Nephron progenitor cell (in vitro differentiated cells): ENCODE data around the gene NEK6.

ENCODE experiments used
- DNase-seq: peaks from one replicate; pipeline ENCODE4 v3.0.0; 2021
- H3K27ac Mint-ChIP-seq: 2 replicates; pipeline ENCODE4 v1.8.0; 2021; ENCODE audit warnings: mild to moderate bottlenecking, moderate library complexity, mixed read lengths
- H3K27me3 Mint-ChIP-seq: 2 replicates; pipeline ENCODE4 v1.8.0; 2021; ENCODE audit warnings: mild to moderate bottlenecking, low read depth, mixed read lengths; ENCODE audit not compliant: poor library complexity
- H3K36me3 Mint-ChIP-seq: 2 replicates; pipeline ENCODE4 v1.8.0; 2021; ENCODE audit warnings: low read depth, mixed read lengths
- H3K4me1 Mint-ChIP-seq: 2 replicates; pipeline ENCODE4 v1.8.0; 2021; ENCODE audit warnings: mixed read lengths
- H3K4me3 Mint-ChIP-seq: 2 replicates; pipeline ENCODE4 v1.8.0; 2021; ENCODE audit warnings: mild to moderate bottlenecking, moderate library complexity, mixed read lengths
- H3K9me3 Mint-ChIP-seq: 2 replicates; pipeline ENCODE4 v1.8.0; 2021; ENCODE audit warnings: mild to moderate bottlenecking, moderate library complexity, mixed read lengths
- CTCF ChIP-seq: fragments of 200-600 bp; sonication (generic); IDR thresholded peaks from 2 replicates; pipeline ENCODE4 v1.5.0; 2021; ENCODE audit warnings: antibody characterized with exemption

Gene NEK6

GRCh38 chr9:124215956-124216355 is 41.8 kb upstream of the NEK6 start:
- no peak overlapping the region for H3K4me3 Mint-ChIP-seq
- H3K27ac Mint-ChIP-seq = no peak overlapping the region

GRCh38 chr9:124216474-124217176 is 41.1 kb upstream of the NEK6 start:
- no peaks in the 10 kb centered on the region for H3K36me3 Mint-ChIP-seq
- no peak for DNase-seq

More at GRCh38 chr9:124215956-124216355, 41.8 kb upstream of the NEK6 start:
- no peaks in the 10 kb centered on the region for H3K36me3 Mint-ChIP-seq
- no peaks in the 10 kb centered on the region for H3K9me3 Mint-ChIP-seq
- DNase-seq = no peak
- TF ChIP-seq CTCF = no peak
- peaks cover 10% of the 10 kb centered on the region for H3K27me3 Mint-ChIP-seq
- peaks cover 33% of the 10 kb centered on the region for H3K4me1 Mint-ChIP-seq

GRCh38 chr9:124217836-124218437 is 39.8 kb upstream of the NEK6 start:
- TF ChIP-seq CTCF = no peak
- DNase-seq = no peak

More at GRCh38 chr9:124216474-124217176, 41.1 kb upstream of the NEK6 start:
- H3K27ac Mint-ChIP-seq = peak overlapping the region; percentile 67
- H3K4me1 Mint-ChIP-seq = peaks cover 33% of the 10 kb centered on the region
- no peak for TF ChIP-seq CTCF
- H3K27me3 Mint-ChIP-seq = peaks cover 3% of the 10 kb centered on the region
- H3K4me3 Mint-ChIP-seq = no peak overlapping the region
- H3K9me3 Mint-ChIP-seq = no peaks in the 10 kb centered on the region

GRCh38 chr9:124218438-124218982 is 39.2 kb upstream of the NEK6 start:
- no peak overlapping the region for H3K27ac Mint-ChIP-seq
- no peak overlapping the region for H3K4me3 Mint-ChIP-seq
- no peak for TF ChIP-seq CTCF
- peaks cover 18% of the 10 kb centered on the region for H3K4me1 Mint-ChIP-seq
- no peaks in the 10 kb centered on the region for H3K27me3 Mint-ChIP-seq
- H3K9me3 Mint-ChIP-seq = no peaks in the 10 kb centered on the region
- DNase-seq = no peak
- no peaks in the 10 kb centered on the region for H3K36me3 Mint-ChIP-seq

More at GRCh38 chr9:124217836-124218437, 39.8 kb upstream of the NEK6 start:
- peaks cover 3% of the 10 kb centered on the region for H3K27me3 Mint-ChIP-seq
- peaks cover 24% of the 10 kb centered on the region for H3K4me1 Mint-ChIP-seq
- no peaks in the 10 kb centered on the region for H3K36me3 Mint-ChIP-seq
- H3K27ac Mint-ChIP-seq = no peak overlapping the region
- H3K4me3 Mint-ChIP-seq = no peak overlapping the region
- H3K9me3 Mint-ChIP-seq = no peaks in the 10 kb centered on the region

GRCh38 chr9:124218987-124219461 is 38.7 kb upstream of the NEK6 start:
- H3K9me3 Mint-ChIP-seq = no peaks in the 10 kb centered on the region
- no peaks in the 10 kb centered on the region for H3K27me3 Mint-ChIP-seq
- H3K27ac Mint-ChIP-seq = no peak overlapping the region
- peaks cover 13% of the 10 kb centered on the region for H3K4me1 Mint-ChIP-seq
- TF ChIP-seq CTCF = no peak
- H3K36me3 Mint-ChIP-seq = no peaks in the 10 kb centered on the region
- H3K4me3 Mint-ChIP-seq = no peak overlapping the region
- DNase-seq = no peak
